ENCODE measurements around the gene ACSL4.
"Not testable (repeated sequence)": the region's sequence is repeated elsewhere in the genome, so short reads cannot be mapped to it uniquely, and the experiment has no call there.

ACSL4 gene

GRCh38 chrX:109732807-109733612 lies at the start of gene ACSL4:
Gene ACSL4 (minus strand): TSS chrX:109733257. CDS start chrX:109683363, 49,894 bp downstream.
- DNase-seq (ENCODE audit: insufficient read length, low spot score) (peak; percentile 35), FAIRE-seq (no peak)

DNA sequence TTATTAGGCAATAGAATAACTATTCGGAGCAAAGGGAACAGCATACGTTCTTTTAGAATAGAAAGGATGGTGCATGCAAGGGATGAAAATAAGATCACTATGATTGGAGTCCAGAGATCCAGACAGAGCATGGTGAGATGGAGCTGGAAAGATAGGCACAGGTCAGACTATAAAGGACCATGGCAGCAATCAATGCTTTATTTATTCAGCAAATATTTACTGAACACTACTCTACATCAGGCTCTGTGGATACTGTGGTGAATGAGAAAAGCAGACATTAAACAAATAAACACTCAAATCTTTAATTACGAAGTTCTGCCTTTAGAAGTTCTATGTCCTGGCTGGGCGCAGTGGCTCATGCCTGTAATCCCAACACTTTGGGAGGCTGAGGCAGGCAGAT lies 44.7 kb upstream of the ACSL4 start:
- no peak for FAIRE-seq

DNA sequence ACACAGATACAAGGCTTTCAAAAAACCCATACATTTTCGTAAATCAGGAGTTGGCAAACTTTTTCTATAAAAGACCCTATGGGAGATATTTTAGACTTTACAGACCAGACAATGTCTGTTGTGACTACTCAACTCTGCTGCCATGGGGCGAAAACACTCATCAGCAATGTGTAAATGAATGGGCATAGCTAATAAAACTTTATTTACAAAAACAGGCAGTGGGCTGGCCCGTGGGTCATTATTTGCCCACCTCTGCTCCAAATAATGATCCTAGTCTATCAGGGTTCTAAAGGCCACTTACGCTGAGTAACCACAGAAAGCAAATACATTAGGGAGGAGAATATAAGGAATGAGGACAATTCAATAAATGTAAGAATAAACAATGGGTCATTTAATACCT lies 43.9 kb upstream of the ACSL4 start:
- FAIRE-seq, result no peak

More for the DNA sequence above, 44.7 kb upstream of the ACSL4 start:
- DNase-seq (ENCODE audit: insufficient read length, low spot score), result no peak

GRCh38 chrX:109776432-109776831 lies 43.4 kb upstream of the ACSL4 start:
- FAIRE-seq (peak; percentile 23), DNase-seq (ENCODE audit: insufficient read length, low spot score) (no peak)

More for the DNA sequence above, 43.9 kb upstream of the ACSL4 start:
- no peak for DNase-seq (ENCODE audit: insufficient read length, low spot score)

- FAIRE-seq (peak; percentile 82), DNase-seq (ENCODE audit: insufficient read length, low spot score) (no peak)
Measured at GRCh38 chrX:109775386-109775785, 42.3 kb upstream of the ACSL4 start.

GRCh38 chrX:109774706-109775105 lies 41.6 kb upstream of the ACSL4 start:
- DNase-seq (ENCODE audit: insufficient read length, low spot score), result peak; percentile 17
- peak; percentile 97 for FAIRE-seq

GRCh38 chrX:109774136-109774535 lies 41.1 kb upstream of the ACSL4 start:
- FAIRE-seq (no peak), DNase-seq (ENCODE audit: insufficient read length, low spot score) (no peak)

- peak; percentile 88 for FAIRE-seq
- no peak for DNase-seq (ENCODE audit: insufficient read length, low spot score)
Measured at GRCh38 chrX:109773374-109773773, 40.3 kb upstream of the ACSL4 start.

GRCh38 chrX:109770780-109771179 lies 37.7 kb upstream of the ACSL4 start:
- DNase-seq (ENCODE audit: insufficient read length, low spot score) (no peak), FAIRE-seq (no peak)

DNA sequence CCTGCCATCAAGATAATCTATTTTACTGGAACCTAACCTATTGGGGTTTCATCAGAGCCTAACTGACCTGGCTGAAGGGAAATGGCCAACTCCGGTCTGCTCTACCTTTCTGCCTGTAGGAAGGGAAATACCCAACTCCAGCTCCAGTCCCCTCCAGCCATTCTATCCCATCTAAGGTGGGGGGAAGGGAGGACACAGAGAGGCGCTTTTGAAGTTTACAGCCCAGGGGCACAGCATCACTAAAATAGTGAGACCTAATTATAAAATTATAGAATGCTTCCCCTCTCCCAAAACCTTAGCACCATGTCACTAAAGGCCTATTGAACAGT lies 27.8 kb upstream of the ACSL4 start:
- DNase-seq (ENCODE audit: insufficient read length, low spot score) (no peak), FAIRE-seq (no peak)

DNA sequence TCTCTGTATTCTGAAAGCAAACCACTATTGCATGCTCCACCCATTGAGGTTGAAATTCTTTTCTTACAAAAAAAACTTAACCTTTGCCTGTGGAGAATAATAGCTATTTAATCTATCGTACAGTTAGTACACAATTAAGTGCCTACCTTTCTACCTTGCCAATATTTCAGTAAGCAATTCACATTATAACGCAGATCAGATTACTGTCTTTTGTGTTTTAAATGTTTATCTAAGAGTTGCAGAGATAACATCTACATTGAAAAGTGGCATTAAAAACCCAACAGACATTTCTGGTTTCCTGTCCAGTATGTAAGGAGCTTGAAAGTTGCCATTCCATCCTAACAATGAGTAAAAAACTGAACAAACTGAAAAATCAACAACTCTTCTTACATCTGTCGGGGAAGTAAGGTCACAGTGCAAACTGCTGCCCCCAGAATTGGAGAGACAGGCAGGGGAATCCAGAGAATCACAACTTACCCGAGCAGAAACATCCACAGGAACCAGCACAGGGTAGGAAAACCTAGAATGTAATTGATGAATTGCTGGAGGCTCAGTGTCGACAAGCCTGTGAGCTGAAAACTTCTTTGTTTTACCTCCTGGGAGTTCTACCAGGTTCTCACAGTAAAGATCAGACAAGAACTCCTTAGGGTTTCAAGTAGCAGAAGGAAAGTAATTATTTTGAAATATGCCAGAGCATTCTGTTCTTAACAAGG lies 27.3 kb upstream of the ACSL4 start:
- DNase-seq (ENCODE audit: insufficient read length, low spot score), result no peak
- no peak for FAIRE-seq

GRCh38 chrX:109753256-109753655 lies 20.2 kb upstream of the ACSL4 start:
- DNase-seq (ENCODE audit: insufficient read length, low spot score) (no peak), FAIRE-seq (no peak)

DNA sequence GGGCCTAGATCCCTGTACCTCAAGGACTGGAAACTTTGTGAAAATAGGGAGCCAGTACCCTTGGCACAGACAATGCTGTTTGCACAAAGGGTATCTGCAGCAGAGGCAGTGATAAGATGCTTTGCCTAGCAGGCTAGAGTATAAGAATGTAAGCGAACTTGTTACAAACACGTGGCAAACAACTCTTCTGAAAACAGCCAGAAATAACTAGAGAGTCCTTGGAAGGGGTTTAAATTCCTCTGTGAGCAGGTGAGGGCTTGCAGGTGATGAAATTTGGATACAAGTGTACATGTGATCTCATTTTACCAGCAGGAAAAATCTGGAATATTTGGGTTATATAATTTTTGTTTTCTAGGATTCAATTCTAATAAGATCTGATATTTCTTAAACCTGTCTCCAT lies 18.6 kb upstream of the ACSL4 start:
- DNase-seq (ENCODE audit: insufficient read length, low spot score) (no peak), FAIRE-seq (no peak)

- DNase-seq (ENCODE audit: insufficient read length, low spot score) (no peak), FAIRE-seq (no peak)
Measured at GRCh38 chrX:109749207-109749606, 16.1 kb upstream of the ACSL4 start.

- no peak for FAIRE-seq
- DNase-seq (ENCODE audit: insufficient read length, low spot score), result no peak
Measured at GRCh38 chrX:109747681-109748080, 14.6 kb upstream of the ACSL4 start.

DNA sequence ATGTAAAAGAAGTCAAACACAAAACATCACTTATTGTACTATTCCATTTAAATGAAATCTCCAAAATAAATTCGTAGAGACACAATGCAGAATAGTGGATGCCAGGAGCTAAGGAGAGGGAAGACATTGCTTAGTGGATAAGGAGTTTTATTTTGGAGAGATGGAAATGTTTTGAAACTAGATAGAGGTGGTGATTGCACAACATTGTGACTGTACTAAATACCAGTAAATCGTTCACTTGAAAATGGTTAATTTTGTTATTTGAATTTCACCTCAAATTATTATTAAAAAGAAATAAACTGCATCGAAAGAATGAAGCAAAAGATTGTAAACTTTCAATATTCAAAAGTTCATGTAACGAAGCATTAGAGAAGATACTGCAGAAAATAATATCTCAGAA lies 9.7 kb upstream of the ACSL4 start:
- FAIRE-seq, result no peak

GRCh38 chrX:109740896-109741295 lies 7.8 kb upstream of the ACSL4 start:
- not testable (repeated sequence) for FAIRE-seq; DNase-seq (ENCODE audit: insufficient read length, low spot score)

More for the DNA sequence above, 9.7 kb upstream of the ACSL4 start:
- DNase-seq (ENCODE audit: insufficient read length, low spot score), result no peak

GRCh38 chrX:109740433-109740809 lies 7.4 kb upstream of the ACSL4 start:
- DNase-seq (ENCODE audit: insufficient read length, low spot score) (no peak), FAIRE-seq (peak; percentile 4)

DNA sequence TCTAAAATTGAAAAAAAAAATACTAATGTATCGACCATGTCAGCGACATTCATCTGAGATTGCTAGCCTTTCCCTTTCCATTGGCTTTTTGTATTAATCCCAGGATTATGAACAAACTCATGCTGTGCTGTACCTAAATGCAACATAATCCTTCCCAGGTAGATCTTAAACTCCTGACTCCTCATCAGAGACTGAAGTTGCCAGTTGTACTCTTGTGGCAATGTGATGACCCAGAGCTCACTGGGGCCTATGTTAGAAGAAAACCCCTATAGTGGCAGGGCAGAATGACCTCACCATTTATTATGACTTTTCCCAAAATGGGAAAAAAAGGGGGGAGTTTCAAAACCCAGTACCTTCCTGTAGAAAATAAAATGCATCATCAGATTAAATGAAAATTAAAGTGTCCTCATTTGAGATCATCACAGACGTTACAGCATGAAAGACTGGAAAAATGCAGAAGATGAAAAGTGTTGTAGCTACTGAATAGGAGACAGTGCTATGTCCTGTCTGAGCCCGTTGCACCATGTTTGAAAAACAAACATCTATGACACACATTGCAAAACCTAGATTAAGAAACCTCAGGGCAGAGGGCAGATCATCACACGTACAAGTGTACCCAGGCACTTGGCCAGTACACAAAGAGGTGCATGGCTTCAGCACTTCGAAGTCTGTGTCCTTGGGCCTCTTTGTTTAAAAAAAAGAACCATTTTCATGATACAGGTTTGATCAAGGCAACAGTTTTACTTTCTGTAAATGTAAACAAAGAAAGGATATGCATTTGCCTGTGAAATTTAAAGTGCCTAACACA lies 6.8 kb upstream of the ACSL4 start:
- DNase-seq (ENCODE audit: insufficient read length, low spot score) (no peak), FAIRE-seq (peak; percentile 76)

GRCh38 chrX:109735202-109735744 lies 2.2 kb upstream of the ACSL4 start:
- DNase-seq (ENCODE audit: insufficient read length, low spot score) (no peak), FAIRE-seq (no peak)

- DNase-seq (ENCODE audit: insufficient read length, low spot score) (no peak), FAIRE-seq (peak; percentile 39)
Measured at GRCh38 chrX:109733613-109734083, 591 bp upstream of the ACSL4 start.

Measured in GM19239 (cell line).